NCI-H1105 treated with DMSO at 0.1 percent for 48 hours (cell line): ENCODE data around the gene LPP.
A peak's percentile ranks its signal among the peaks of the same experiment; 100 is the strongest.

Experiments
- DNase-seq: peaks from one replicate; lab custom pipeline; 2025; lab: John Stamatoyannopoulos, UW

Gene LPP

GRCh38 chr3:188707381-188708288 lies 553.7 kb downstream of the LPP start:
- no peak for DNase-seq

- no peak for DNase-seq
Observed at GRCh38 chr3:188711881-188712247, 557.9 kb downstream of the LPP start.

GRCh38 chr3:188712248-188712924 lies 558.4 kb downstream of the LPP start:
- DNase-seq = no peak

- DNase-seq = no peak
Observed at GRCh38 chr3:188712991-188713390, 559.0 kb downstream of the LPP start.

- DNase-seq = no peak
Observed at GRCh38 chr3:188719545-188719944, 565.6 kb downstream of the LPP start.

- no peak for DNase-seq
Observed at GRCh38 chr3:188720215-188720614, 566.3 kb downstream of the LPP start.

- DNase-seq = no peak
Observed at GRCh38 chr3:188720636-188721035, 566.7 kb downstream of the LPP start.

- no peak for DNase-seq
Observed at GRCh38 chr3:188721312-188721711, 567.4 kb downstream of the LPP start.

- no peak for DNase-seq
Observed at GRCh38 chr3:188721990-188722389, 568.0 kb downstream of the LPP start.

GRCh38 chr3:188722963-188723362 lies 569.0 kb downstream of the LPP start:
- DNase-seq = no peak

- DNase-seq = no peak
Observed at GRCh38 chr3:188727052-188727451, 573.1 kb downstream of the LPP start.

- no peak for DNase-seq
Observed at GRCh38 chr3:188728371-188728896, 574.5 kb downstream of the LPP start.

GRCh38 chr3:188729422-188729821 lies 575.5 kb downstream of the LPP start:
- no peak for DNase-seq

GRCh38 chr3:188734395-188734794 lies 580.4 kb downstream of the LPP start:
- peak; percentile 100 for DNase-seq

- DNase-seq = no peak
Observed at GRCh38 chr3:188739511-188739910, 585.6 kb downstream of the LPP start.

- no peak for DNase-seq
Observed at GRCh38 chr3:188740010-188740409, 586.1 kb downstream of the LPP start.

- DNase-seq = no peak
Observed at GRCh38 chr3:188742755-188743550, 589.0 kb downstream of the LPP start.

- DNase-seq = no peak
Observed at GRCh38 chr3:188744166-188744565, 590.2 kb downstream of the LPP start.

GRCh38 chr3:188745031-188745430 lies 591.1 kb downstream of the LPP start:
- no peak for DNase-seq

GRCh38 chr3:188746291-188746783 lies 592.4 kb downstream of the LPP start:
- no peak for DNase-seq

GRCh38 chr3:188747489-188747888 lies 593.5 kb downstream of the LPP start:
- no peak for DNase-seq

- DNase-seq = no peak
Observed at GRCh38 chr3:188749010-188749617, 595.2 kb downstream of the LPP start.
